ENCODE data around the gene AKT3.
"Not testable (repeated sequence)": the region's sequence is repeated elsewhere in the genome, so short reads cannot be mapped to it uniquely, and the experiment has no call there.

AKT3 gene

GRCh38 chr1:243791586-243792267 is 58.3 kb downstream of the AKT3 start:
- in situ Hi-C loops (cut with MboI; ENCODE audit: low sequenced_read_pairs), result no loop called here
- Histone ChIP-seq H3K4me3 (no peak overlapping the region), H3K9me3 (no peaks in the 10 kb centered on the region), H3K36me3 (replicated peaks) (no peaks in the 10 kb centered on the region), H3K4me1 (peaks cover 9% of the 10 kb centered on the region), H3K27me3 (ENCODE audit: low read depth) (no peaks in the 10 kb centered on the region)
- DNase-seq (ENCODE audit: low spot score in 2 of 2), result no peak

DNA sequence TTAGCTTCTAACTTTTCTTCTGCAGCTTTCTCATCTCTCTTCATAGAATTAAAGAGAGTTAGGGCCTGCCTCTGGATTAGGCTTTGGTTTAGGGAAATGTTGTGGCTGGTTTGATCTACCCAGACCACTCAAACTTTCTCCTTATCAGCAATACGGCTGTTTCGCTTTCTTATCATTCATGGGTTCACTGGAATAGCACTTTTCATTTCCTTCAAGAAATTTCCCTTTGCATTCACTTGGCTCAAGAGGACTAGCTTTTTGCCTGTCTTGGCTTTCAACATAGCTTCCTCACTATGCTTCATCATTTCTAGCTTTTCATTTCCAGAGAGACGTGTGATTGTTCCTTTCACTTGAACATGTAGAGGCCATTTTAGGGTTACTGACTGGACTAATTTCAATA is 59.6 kb downstream of the AKT3 start:
- in situ Hi-C loops (cut with MboI; ENCODE audit: low sequenced_read_pairs), result no loop called here
- DNase-seq (ENCODE audit: low spot score in 2 of 2), result no peak
- no peaks in the 10 kb centered on the region for H3K36me3 ChIP-seq (replicated peaks)
- H3K4me3 ChIP-seq, result no peak overlapping the region
- peaks cover 9% of the 10 kb centered on the region for H3K4me1 ChIP-seq
- H3K9me3 ChIP-seq, result no peaks in the 10 kb centered on the region
- no peaks in the 10 kb centered on the region for H3K27me3 ChIP-seq (ENCODE audit: low read depth)

GRCh38 chr1:243786531-243786930 is 63.5 kb downstream of the AKT3 start:
- no peak for DNase-seq (ENCODE audit: low spot score in 2 of 2)
- H3K36me3 ChIP-seq (replicated peaks), result no peaks in the 10 kb centered on the region
- peaks cover under 1% of the 10 kb centered on the region; the same call in 1 of the 2 replicates for H3K4me1 ChIP-seq
- in situ Hi-C loops (cut with MboI; ENCODE audit: low sequenced_read_pairs), result no loop called here
- no peak overlapping the region for H3K4me3 ChIP-seq
- no peaks in the 10 kb centered on the region for H3K27me3 ChIP-seq (ENCODE audit: low read depth)
- H3K9me3 ChIP-seq, result no peaks in the 10 kb centered on the region

- in situ Hi-C loops (cut with MboI; ENCODE audit: low sequenced_read_pairs), result no loop called here
- no peak overlapping the region for H3K4me3 ChIP-seq
Measured at GRCh38 chr1:243784506-243784905, 65.5 kb downstream of the AKT3 start.

GRCh38 chr1:243783714-243784113 is 66.3 kb downstream of the AKT3 start:
- DNase-seq (ENCODE audit: low spot score in 2 of 2), result no peak
- Histone ChIP-seq H3K36me3 (replicated peaks) (no peaks in the 10 kb centered on the region), H3K9me3 (no peaks in the 10 kb centered on the region), H3K4me1 (peaks cover 7% of the 10 kb centered on the region), H3K27me3 (ENCODE audit: low read depth) (no peaks in the 10 kb centered on the region), H3K4me3 (no peak overlapping the region)
- in situ Hi-C loops (cut with MboI; ENCODE audit: low sequenced_read_pairs), result no loop called here

More at GRCh38 chr1:243784506-243784905, 65.5 kb downstream of the AKT3 start:
- H3K4me1 ChIP-seq, result peaks cover 7% of the 10 kb centered on the region
- no peaks in the 10 kb centered on the region for H3K36me3 ChIP-seq (replicated peaks)
- no peaks in the 10 kb centered on the region for H3K9me3 ChIP-seq
- DNase-seq (ENCODE audit: low spot score in 2 of 2), result no peak
- no peaks in the 10 kb centered on the region for H3K27me3 ChIP-seq (ENCODE audit: low read depth)

- H3K9me3 ChIP-seq; H3K4me3 ChIP-seq; H3K4me1 ChIP-seq; H3K36me3 ChIP-seq (replicated peaks); in situ Hi-C loops (cut with MboI; ENCODE audit: low sequenced_read_pairs); DNase-seq (ENCODE audit: low spot score in 2 of 2); H3K27me3 ChIP-seq (ENCODE audit: low read depth): not testable (repeated sequence)
Measured at GRCh38 chr1:243772361-243773050, 77.5 kb downstream of the AKT3 start.

- no peak overlapping the region for H3K4me3 ChIP-seq
- H3K9me3 ChIP-seq, result no peaks in the 10 kb centered on the region; the same call in 1 of the 2 replicates
- no peaks in the 10 kb centered on the region for H3K27me3 ChIP-seq (ENCODE audit: low read depth)
- H3K4me1 ChIP-seq, result peaks cover 7% of the 10 kb centered on the region
- in situ Hi-C loops (cut with MboI; ENCODE audit: low sequenced_read_pairs), result no loop called here
- no peaks in the 10 kb centered on the region for H3K36me3 ChIP-seq (replicated peaks)
- no peak for DNase-seq (ENCODE audit: low spot score in 2 of 2)
Measured at GRCh38 chr1:243770860-243771259, 79.2 kb downstream of the AKT3 start.

- Histone ChIP-seq H3K4me1 (peaks cover 7% of the 10 kb centered on the region), H3K4me3 (no peak overlapping the region), H3K36me3 (replicated peaks) (no peaks in the 10 kb centered on the region; the same call in 1 of the 2 replicates), H3K27me3 (ENCODE audit: low read depth) (no peaks in the 10 kb centered on the region), H3K9me3 (no peaks in the 10 kb centered on the region)
- in situ Hi-C loops (cut with MboI; ENCODE audit: low sequenced_read_pairs), result no loop called here
- no peak for DNase-seq (ENCODE audit: low spot score in 2 of 2)
Measured at GRCh38 chr1:243765676-243766075, 84.4 kb downstream of the AKT3 start.

GRCh38 chr1:243763806-243764205 is 86.2 kb downstream of the AKT3 start:
- DNase-seq (ENCODE audit: low spot score in 2 of 2), result no peak
- H3K9me3 ChIP-seq, result no peaks in the 10 kb centered on the region
- no peaks in the 10 kb centered on the region for H3K27me3 ChIP-seq (ENCODE audit: low read depth)
- peaks cover 7% of the 10 kb centered on the region for H3K4me1 ChIP-seq
- in situ Hi-C loops (cut with MboI; ENCODE audit: low sequenced_read_pairs), result no loop called here
- no peaks in the 10 kb centered on the region; the same call in 1 of the 2 replicates for H3K36me3 ChIP-seq (replicated peaks)
- no peak overlapping the region for H3K4me3 ChIP-seq

GRCh38 chr1:243758647-243759046 is 91.4 kb downstream of the AKT3 start:
- H3K27me3 ChIP-seq (ENCODE audit: low read depth), result no peaks in the 10 kb centered on the region
- no peak for DNase-seq (ENCODE audit: low spot score in 2 of 2)
- H3K36me3 ChIP-seq (replicated peaks), result no peaks in the 10 kb centered on the region; the same call in 1 of the 2 replicates
- no peaks in the 10 kb centered on the region; the same call in 1 of the 2 replicates for H3K4me1 ChIP-seq
- in situ Hi-C loops (cut with MboI; ENCODE audit: low sequenced_read_pairs), result no loop called here
- no peak overlapping the region for H3K4me3 ChIP-seq
- H3K9me3 ChIP-seq, result no peaks in the 10 kb centered on the region

DNA sequence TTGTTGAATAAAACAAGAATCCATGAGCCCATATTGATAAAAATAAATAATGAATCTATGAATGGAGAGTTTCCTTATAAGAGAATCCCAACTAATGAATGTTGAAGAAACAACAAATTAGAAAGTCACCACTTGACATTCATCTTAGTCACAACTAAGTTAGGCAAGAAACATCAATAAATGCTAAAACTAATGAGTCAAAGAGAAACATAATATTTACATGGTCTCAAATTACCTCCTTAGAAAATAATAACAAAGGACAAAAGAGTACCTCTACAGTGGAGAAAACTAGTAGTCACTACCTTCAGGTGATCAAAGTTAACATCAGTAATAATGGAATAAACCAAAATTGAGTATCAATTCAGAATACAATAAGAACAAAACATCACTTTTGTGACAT is 93.5 kb downstream of the AKT3 start:
- H3K4me1 ChIP-seq, result no peaks in the 10 kb centered on the region
- H3K4me3 ChIP-seq, result no peak overlapping the region
- no peak for DNase-seq (ENCODE audit: low spot score in 2 of 2)
- no peaks in the 10 kb centered on the region for H3K36me3 ChIP-seq (replicated peaks)
- no peaks in the 10 kb centered on the region for H3K27me3 ChIP-seq (ENCODE audit: low read depth)
- H3K9me3 ChIP-seq, result no peaks in the 10 kb centered on the region
- in situ Hi-C loops (cut with MboI; ENCODE audit: low sequenced_read_pairs), result no loop called here

GRCh38 chr1:243754348-243754747 is 95.7 kb downstream of the AKT3 start:
- no peaks in the 10 kb centered on the region for H3K36me3 ChIP-seq (replicated peaks)
- no peaks in the 10 kb centered on the region for H3K4me1 ChIP-seq
- no peak overlapping the region for H3K4me3 ChIP-seq
- H3K9me3 ChIP-seq, result no peaks in the 10 kb centered on the region
- in situ Hi-C loops (cut with MboI; ENCODE audit: low sequenced_read_pairs), result no loop called here
- no peaks in the 10 kb centered on the region for H3K27me3 ChIP-seq (ENCODE audit: low read depth)
- DNase-seq (ENCODE audit: low spot score in 2 of 2), result no peak

DNA sequence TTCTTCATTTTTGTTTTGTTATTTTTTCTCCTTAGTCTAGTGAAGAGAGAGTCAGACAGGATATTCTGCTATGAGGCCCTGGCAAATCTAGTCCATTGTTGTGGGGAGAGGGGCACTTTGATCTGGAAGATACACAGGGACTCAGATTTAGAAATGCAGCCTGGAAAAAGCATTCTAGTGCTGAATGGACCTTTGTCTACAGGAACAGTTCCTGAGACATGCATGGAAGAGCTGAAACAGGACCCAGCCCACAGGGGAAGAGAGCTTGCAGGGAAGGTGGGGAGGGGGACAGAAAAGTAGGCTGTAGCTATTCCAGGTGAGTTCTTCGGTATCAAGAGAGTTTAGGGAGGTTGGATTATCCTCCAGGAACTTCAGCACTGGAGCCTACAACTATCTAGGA is 98.5 kb downstream of the AKT3 start:
- Histone ChIP-seq H3K9me3 (no peaks in the 10 kb centered on the region), H3K27me3 (ENCODE audit: low read depth) (no peaks in the 10 kb centered on the region), H3K4me3 (no peak overlapping the region), H3K4me1 (peaks cover 21% of the 10 kb centered on the region), H3K36me3 (replicated peaks) (no peaks in the 10 kb centered on the region)
- DNase-seq (ENCODE audit: low spot score in 2 of 2), result no peak
- in situ Hi-C loops (cut with MboI; ENCODE audit: low sequenced_read_pairs), result no loop called here

DNA sequence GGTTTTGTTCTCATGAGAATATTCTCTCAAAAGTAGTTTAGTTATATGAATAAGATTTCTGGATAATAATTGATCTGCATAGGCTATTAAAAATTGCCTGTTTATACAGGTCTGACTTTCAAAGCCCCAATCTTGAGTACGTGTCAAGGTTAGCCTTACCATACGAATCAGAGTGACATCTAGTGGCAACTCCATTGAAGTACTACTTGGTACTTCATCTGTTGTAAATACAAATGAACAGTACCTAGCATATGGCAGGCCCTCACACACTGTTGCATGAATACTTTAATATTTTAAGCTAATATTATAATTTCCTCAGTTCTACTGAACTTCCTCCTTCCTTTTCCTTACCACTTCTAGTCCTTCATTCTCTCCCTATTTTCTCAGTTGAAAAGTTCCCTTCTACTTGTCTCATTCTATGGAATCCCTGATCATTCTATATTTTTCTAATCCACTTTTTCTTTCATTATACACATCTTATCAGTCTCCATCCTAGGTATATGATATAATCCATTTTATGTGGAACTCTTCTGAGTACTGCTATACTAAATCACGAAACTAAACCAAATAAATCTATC is 101.2 kb downstream of the AKT3 start:
- Histone ChIP-seq H3K4me3 (no peak overlapping the region), H3K36me3 (replicated peaks) (no peaks in the 10 kb centered on the region), H3K4me1 (peaks cover 39% of the 10 kb centered on the region), H3K27me3 (ENCODE audit: low read depth) (no peaks in the 10 kb centered on the region), H3K9me3 (no peaks in the 10 kb centered on the region)
- DNase-seq (ENCODE audit: low spot score in 2 of 2), result peak; percentile 48 to 87
- in situ Hi-C loops (cut with MboI; ENCODE audit: low sequenced_read_pairs), result no loop called here
